ENCODE measurements around the gene ARL15.

The ARL15 gene

DNA sequence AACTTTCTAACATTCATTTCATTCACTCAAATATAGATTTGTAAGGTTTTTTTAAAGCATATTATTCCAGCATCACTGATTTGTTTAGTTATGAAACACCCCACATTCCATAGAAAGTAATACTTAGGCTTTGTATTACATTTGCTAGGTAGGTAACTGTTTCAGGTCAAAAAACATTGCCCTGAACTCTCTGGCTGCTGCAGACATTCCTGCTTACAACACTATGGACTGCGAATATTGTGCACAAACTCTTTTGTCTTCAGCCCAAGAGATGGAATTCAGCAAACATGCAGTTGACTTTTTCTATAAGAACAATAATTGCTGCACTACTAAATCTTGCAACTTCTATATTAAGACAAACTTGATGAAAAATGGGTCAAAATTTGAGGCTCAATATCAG is 301.0 kb downstream of the ARL15 start:
- TF ChIP-seq, protein P1, sequence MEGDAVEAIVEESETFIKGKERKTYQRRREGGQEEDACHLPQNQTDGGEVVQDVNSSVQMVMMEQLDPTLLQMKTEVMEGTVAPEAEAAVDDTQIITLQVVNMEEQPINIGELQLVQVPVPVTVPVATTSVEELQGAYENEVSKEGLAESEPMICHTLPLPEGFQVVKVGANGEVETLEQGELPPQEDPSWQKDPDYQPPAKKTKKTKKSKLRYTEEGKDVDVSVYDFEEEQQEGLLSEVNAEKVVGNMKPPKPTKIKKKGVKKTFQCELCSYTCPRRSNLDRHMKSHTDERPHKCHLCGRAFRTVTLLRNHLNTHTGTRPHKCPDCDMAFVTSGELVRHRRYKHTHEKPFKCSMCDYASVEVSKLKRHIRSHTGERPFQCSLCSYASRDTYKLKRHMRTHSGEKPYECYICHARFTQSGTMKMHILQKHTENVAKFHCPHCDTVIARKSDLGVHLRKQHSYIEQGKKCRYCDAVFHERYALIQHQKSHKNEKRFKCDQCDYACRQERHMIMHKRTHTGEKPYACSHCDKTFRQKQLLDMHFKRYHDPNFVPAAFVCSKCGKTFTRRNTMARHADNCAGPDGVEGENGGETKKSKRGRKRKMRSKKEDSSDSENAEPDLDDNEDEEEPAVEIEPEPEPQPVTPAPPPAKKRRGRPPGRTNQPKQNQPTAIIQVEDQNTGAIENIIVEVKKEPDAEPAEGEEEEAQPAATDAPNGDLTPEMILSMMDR (IDR thresholded peaks at IDR 0.05; ENCODE audit: insufficient read depth, low read depth, low read length, missing control alignments), result no peak
- DNase-seq (ENCODE audit: low read depth), result no peak
- H3K4me3 ChIP-seq (ENCODE audit: low read length), result no peak overlapping the region

DNA sequence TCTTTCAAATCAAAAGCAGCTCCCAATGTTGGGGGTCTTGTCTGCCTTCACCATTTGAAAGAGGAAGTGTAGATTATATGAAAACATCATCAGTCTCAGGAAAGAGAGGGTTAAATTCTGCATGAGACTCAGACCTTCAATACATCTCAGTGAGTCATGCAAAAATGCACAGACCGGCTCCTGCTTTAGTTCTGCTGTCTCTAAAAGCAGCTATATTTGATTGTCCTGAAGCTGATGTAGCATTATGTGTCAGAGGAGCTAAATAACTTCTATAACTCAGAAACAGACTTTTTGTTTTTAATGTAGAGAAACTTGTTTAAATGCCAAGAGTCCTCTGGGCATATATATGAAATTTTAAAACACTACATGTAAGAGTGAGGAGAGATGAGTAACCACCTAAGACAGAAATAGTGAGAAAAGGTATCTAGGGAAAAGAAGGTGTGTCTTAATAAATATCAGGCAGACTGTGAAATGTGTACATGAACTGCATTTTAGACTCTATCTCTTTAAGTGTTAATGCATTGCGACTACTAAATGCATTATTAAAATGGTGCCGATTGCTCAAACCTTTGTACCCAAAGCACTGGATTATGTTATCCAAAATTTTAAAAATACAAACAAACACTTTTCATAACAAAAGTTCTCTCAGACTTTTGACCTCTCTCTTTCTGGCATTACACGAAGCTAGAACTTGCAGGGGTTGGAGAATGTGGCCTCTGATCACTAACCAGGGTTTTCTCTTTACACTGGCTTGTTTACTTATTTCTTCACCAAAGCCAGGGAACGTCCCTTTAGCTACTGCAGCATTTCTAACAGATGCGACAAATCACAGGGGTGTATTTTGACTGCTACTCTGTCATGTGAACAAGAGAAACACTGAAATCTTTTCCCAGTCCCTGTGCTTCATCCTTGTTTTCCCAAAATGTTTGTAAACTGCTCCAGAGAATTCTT is 302.3 kb downstream of the ARL15 start:
- H3K4me3 ChIP-seq (ENCODE audit: low read length), result no peak overlapping the region
- DNase-seq (ENCODE audit: low read depth), result peak; percentile 66
- TF ChIP-seq, protein P1 (IDR thresholded peaks at IDR 0.05; ENCODE audit: insufficient read depth, low read depth, low read length, missing control alignments), result no peak

DNA sequence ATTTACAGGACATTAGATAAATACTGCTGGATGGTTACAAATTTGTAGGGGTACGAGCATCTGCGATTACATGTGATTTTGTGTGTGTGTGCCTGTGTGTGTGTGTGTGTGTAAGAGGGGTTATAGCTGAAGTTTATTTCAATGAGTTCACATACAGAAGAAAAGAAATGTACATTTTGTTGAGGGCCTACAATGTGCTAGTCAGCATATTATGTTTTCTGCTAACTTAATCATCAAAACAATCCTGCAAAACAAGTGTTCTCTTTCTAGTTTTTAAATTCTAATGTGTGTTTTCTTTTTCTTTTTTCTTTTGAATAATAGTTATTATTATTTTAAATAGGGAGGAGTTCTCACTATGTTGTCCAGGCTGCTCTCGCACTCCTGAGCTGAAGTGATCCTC is 305.7 kb downstream of the ARL15 start:
- TF ChIP-seq, protein P1 (IDR thresholded peaks at IDR 0.05; ENCODE audit: insufficient read depth, low read depth, low read length, missing control alignments), result no peak
- DNase-seq (ENCODE audit: low read depth), result no peak
- H3K4me3 ChIP-seq (ENCODE audit: low read length), result no peak overlapping the region

DNA sequence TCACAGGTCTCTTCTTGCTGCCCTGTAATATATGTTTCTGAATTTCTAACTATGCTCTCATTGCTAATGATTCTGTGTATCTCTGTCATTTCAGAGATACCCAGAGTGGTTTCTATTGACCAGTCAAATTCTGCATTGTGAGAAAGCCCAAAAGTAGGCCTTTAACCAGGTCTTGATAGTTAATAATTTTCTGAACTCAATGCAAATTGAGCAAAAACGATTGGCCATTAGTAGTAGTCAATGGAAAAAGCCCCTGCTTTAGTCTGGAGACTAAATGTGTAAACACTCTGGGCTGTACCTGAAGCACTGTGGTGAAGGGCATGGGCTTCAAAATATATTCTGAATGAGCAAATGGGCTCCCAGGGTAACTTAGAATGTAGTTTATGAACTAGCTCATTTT is 307.6 kb downstream of the ARL15 start:
- no peak for DNase-seq (ENCODE audit: low read depth)
- TF ChIP-seq, protein P1 (IDR thresholded peaks at IDR 0.05; ENCODE audit: insufficient read depth, low read depth, low read length, missing control alignments), result no peak
- H3K4me3 ChIP-seq (ENCODE audit: low read length), result no peak overlapping the region

DNA sequence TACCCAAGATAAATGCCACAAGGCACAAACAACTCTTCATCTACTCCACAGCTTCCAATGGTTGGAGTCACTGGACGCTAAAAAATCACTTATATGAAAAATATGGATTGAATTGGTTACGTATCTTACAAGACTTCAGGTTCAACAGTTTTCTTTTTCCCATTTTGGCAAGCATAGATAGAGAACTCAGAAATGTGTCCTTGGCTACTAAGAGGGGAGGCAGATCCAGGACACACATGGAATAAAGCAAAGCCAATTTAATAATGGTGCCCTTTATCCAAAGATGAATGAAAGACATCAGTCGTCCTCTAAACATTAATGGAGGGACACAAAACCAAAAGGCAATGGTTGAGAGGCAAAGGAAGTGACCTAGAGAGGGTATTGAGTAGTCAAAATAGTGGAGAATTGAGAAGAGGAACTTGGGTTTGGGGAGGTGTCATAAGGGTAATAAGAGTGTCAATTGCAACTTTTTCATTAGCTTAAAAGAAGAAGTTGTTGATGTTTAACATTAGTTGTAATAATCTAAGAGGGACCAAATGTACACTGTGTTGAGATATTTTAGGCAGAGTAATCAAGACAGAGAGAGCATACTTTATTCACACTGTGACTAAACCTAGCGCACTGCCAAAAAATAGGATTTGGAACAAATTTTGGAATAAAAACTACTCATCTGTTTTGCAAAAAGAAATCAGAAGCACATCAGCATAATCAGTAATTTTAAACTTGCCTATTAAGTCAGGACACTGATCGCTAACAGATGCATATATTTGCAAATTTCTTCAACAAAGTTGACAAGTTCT is 308.2 kb downstream of the ARL15 start:
- DNase-seq (ENCODE audit: low read depth), result no peak
- TF ChIP-seq, protein P1 (IDR thresholded peaks at IDR 0.05; ENCODE audit: insufficient read depth, low read depth, low read length, missing control alignments), result no peak

DNA sequence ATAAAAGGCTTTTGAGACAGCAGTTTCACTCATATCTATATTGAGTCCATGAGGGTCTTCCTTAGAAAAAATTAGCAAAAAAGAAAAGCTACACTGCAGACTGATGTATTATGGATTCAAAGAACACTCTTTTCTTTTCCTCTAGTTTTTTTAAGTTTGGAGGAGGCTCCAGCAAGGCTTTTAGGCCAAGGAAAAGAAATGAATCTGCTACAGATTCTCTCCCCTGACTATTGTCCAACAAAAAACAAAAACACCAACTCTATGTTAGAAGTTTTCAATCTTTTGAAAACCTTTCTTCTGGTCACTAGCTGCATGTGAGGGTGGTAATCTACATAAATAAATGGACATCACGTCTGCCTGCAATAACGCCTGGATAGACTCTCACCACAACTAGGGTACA is 310.4 kb downstream of the ARL15 start:
- no peak overlapping the region for H3K4me3 ChIP-seq (ENCODE audit: low read length)
- DNase-seq (ENCODE audit: low read depth), result no peak
- TF ChIP-seq, protein P1 (IDR thresholded peaks at IDR 0.05; ENCODE audit: insufficient read depth, low read depth, low read length, missing control alignments), result no peak

More for the DNA sequence above, 308.2 kb downstream of the ARL15 start:
- no peak overlapping the region for H3K4me3 ChIP-seq (ENCODE audit: low read length)
